HG03565 (cell line): ENCODE measurements around the gene C15orf39.
"Not testable (repeated sequence)": the region's sequence is repeated elsewhere in the genome, so short reads cannot be mapped to it uniquely, and the experiment has no call there.

Experiments
- ATAC-seq: cut with Tn5 transposase; IDR thresholded peaks from one replicate; pipeline ENCODE4 v1.9.1; 2021; ENCODE audit warnings: mild to moderate bottlenecking, moderate library complexity; ENCODE audit not compliant: unreplicated experiment

C15orf39 gene

DNA sequence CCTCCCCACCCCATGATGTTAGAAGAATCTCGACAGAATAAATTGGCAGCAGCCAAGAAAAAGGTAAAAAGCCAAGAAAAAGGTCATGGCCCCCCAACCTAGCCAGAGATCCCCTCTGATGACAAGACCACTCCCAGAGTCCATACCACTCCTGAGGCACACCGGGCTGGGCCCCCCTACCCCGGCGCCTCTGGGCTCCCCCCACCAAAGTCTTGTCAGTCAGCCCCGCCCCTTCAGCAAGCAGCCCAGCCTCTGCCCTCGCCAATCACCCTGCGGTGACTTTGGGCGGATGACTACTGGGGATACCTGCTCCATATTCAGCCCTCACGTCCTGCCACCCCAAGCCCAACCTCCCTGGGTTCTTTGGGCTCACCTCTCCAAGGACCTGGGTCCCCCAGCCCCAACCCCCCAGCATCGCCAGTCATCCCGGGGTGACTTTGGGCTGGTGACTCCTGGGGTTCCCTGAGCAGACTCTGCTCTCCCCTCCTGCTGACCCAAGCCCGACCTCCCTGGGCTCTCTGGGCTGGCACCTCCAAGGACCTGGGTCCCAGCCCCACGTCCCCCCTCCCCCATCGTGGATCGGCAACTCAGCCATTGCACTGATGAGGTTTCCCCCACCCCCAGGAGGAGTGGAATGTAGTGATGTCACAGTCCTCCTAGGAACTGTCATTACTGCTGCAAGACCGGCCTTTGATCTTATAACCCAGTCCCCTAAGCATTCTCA is 57.1 kb downstream of the C15orf39 start:
- not testable (repeated sequence) for ATAC-seq

DNA sequence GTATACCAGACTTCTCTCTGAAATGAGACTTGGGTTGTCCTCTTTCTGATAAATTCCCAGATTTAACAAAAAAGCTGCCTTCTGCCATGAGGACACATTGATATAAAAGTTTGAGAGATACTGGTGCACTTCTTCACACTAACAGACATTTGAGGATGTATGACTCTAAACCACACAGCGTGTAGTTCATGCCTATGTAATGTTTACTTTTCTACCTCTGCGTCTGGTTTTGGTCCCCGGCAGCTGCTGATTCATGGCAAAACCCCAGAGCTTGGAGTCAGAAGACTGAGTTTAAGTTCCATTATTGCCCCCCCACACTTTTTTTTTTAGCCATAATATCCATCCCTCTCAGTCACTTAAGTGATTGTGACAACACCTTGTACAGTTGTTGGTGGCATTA is 58.2 kb downstream of the C15orf39 start:
- not testable (repeated sequence) for ATAC-seq
